Measurements from ENCODE around the gene EIF4G1. TPM values are rescaled to one million over a fixed set of nuclear protein-coding genes. Genes with fewer than 3 reads are reported as not detected.

The EIF4G1 gene
- total RNA-seq, 1 experiment from 2014 or later: 446 TPM

DNA sequence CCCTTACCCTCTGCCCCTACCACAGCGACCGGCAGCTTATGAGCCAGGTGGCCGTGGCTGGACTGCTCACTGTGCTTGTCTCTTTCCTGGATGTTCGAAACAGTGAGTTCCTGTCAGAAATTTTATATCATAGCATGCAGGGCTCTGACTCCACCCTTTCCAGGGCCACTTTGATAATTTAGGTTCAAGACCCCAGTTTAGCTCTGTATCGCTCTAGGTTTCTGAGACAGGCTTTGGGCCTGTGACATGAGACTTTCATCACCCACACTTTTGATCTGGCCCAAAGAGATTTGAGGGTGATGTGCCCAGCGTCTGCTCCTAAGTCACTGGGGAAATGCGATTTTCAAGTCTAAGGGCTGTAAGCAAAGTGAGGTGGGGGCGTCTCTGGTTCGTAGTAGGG, 6.5 kb upstream of the EIF4G1 start:
- no peak for DNase-seq (ENCODE audit: low spot score)

DNA sequence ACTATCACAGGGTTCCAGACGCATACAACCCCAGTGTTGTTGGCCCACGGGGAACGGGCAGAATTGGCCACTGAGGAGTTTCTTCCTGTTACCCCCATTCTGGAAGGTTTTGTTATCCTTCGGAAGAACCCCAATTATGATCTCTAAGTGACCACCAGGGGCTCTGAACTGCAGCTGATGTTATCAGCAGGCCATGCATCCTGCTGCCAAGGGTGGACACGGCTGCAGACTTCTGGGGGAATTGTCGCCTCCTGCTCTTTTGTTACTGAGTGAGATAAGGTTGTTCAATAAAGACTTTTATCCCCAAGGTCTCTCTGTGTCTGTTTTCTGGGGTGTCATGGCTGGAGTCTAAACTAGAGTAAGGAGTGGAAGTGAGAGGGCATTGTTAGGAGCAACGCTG, 5.7 kb upstream of the EIF4G1 start:
- DNase-seq (ENCODE audit: low spot score): no peak

DNA sequence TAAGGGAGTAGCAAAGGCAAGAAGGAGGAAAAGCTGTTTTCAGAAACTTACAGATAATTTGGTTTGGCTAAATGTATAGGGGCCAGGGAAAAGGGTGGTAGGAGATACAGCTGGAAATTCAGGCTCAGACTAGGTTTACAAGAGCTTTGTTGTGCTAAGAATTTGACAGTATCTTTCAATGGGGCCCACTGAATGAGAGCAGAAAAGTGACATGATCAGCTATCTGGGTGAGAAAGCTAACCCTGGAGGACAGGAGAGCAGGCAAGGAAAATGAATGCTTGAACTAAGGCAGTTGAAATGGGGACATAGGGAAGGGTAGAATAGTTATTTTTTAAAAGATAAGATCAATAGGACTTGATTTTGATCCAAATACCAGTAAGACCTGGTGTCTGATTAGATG, 2.8 kb upstream of the EIF4G1 start:
- DNase-seq (ENCODE audit: low spot score): no peak

- no peak for DNase-seq (ENCODE audit: low spot score)
Observed at GRCh38 chr3:184314700-184315542, 515 bp downstream of the EIF4G1 start.

DNA sequence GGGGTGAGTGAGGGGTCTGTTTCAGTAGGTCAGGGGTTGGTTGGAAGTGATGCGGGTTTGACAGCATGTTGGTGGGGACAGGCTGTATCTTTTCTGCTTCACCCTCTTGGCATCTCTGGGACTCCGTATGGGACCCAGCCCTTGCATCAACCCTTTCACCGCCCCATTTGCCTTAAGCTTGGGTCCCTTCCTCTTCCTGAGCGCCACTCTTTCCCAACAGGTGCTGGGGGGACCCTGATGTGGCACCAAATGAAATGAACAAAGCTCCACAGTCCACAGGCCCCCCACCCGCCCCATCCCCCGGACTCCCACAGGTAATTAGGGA, 1.1 kb downstream of the EIF4G1 start:
- no peak for DNase-seq (ENCODE audit: low spot score)

DNA sequence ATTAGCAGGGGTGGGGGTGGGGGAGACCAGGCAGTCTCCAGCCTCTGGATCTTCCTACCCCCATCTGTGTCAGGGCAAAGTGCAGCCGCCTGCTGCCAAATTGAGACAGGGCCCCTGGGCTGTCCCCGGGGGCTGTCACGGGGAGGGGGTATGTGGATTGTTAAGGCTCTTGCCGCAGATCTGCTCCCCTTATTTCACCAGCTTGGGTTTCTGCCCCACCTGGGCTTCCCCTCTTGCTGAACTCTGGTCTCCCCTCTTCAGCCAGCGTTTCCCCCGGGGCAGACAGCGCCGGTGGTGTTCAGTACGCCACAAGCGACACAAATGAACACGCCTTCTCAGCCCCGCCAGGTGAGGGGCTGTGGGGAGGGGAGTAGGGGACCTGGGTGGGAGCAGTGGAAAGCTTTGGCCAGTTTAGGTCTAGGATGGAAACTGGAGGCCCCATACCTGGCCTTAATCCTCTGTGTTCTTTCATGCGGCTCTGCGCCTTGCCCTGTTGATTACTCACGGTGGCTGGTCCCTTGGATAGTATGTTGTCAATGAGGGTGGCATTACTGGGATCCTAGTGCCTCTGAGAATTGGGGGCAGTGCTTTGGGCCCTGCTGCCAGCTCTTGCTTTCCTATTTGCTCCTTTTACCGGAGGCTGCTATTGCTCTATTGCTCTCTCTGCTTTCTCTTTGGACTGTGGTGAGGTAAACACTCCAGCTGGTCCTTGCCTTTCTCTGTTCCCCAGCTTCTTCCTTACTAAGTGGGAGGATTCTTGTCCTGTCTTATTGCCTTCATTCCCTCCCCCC, 1.7 kb downstream of the EIF4G1 start:
- no peak for DNase-seq (ENCODE audit: low spot score)

- no peak for DNase-seq (ENCODE audit: low spot score)
Observed at GRCh38 chr3:184316792-184317191, 2.4 kb downstream of the EIF4G1 start.

DNA sequence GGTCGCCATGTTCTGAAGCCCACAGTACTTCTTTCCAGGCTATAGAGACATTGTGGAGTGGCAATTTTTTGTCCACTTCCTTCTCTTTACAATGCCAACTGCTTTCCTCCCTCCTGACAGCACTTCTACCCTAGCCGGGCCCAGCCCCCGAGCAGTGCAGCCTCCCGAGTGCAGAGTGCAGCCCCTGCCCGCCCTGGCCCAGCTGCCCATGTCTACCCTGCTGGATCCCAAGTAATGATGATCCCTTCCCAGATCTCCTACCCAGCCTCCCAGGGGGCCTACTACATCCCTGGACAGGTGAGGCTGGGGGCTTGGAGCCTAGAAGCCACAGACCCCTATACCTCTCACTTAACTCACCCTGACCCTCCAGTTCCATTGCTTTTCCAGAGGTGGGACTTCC, 2.8 kb downstream of the EIF4G1 start:
- DNase-seq (ENCODE audit: low spot score): no peak

GRCh38 chr3:184320104-184320445, 5.7 kb downstream of the EIF4G1 start:
- peak; percentile 97 for DNase-seq (ENCODE audit: low spot score)

DNA sequence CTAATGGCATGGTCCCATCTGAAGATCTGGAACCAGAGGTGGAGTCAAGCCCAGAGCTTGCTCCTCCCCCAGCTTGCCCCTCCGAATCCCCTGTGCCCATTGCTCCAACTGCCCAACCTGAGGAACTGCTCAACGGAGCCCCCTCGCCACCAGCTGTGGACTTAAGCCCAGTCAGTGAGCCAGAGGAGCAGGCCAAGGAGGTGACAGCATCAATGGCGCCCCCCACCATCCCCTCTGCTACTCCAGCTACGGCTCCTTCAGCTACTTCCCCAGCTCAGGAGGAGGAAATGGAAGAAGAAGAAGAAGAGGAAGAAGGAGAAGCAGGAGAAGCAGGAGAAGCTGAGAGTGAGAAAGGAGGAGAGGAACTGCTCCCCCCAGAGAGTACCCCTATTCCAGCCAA, 7.3 kb downstream of the EIF4G1 start:
- no peak for DNase-seq (ENCODE audit: low spot score)

GRCh38 chr3:184322731-184323487, 8.5 kb downstream of the EIF4G1 start:
- DNase-seq (ENCODE audit: low spot score): no peak

DNA sequence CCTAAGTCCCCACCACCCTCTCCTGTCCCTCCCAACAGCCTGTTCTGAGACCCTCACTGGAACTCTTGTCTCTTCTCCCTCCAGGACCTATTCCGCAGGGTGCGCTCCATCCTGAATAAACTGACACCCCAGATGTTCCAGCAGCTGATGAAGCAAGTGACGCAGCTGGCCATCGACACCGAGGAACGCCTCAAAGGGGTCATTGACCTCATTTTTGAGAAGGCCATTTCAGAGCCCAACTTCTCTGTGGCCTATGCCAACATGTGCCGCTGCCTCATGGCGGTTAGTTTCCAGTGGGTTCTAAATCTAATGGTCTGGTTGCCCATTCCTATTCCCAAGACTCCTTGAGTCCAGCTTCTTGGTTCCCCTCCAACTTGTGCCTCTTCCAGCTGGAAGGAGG, 9.3 kb downstream of the EIF4G1 start:
- DNase-seq (ENCODE audit: low spot score): no peak

- no peak for DNase-seq (ENCODE audit: low spot score)
Observed at GRCh38 chr3:184325269-184325668, 10.9 kb downstream of the EIF4G1 start.

GRCh38 chr3:184325715-184326369, 11.4 kb downstream of the EIF4G1 start:
- DNase-seq (ENCODE audit: low spot score): no peak

- no peak for DNase-seq (ENCODE audit: low spot score)
Observed at GRCh38 chr3:184327171-184327570, 12.8 kb downstream of the EIF4G1 start.

DNA sequence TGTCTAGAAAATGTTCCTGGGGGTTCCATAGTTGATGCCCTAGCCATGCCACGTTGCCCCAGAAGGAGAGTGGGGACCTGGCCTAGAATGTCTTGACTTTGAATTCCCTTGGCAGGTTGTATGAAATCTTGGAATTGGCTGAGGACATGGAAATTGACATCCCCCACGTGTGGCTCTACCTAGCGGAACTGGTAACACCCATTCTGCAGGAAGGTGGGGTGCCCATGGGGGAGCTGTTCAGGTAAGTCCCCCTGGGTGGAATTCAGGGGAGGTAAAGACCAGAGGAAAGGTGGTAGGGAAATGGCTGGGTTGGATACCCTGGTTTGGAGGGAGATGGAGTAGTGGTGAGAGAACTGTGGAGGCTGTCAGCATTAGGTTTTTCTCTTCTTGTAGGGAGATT, 14.1 kb downstream of the EIF4G1 start:
- DNase-seq (ENCODE audit: low spot score): no peak

GRCh38 chr3:184332370-184333090, 18.1 kb downstream of the EIF4G1 start:
- peak; percentile 92 for DNase-seq (ENCODE audit: low spot score)

DNA sequence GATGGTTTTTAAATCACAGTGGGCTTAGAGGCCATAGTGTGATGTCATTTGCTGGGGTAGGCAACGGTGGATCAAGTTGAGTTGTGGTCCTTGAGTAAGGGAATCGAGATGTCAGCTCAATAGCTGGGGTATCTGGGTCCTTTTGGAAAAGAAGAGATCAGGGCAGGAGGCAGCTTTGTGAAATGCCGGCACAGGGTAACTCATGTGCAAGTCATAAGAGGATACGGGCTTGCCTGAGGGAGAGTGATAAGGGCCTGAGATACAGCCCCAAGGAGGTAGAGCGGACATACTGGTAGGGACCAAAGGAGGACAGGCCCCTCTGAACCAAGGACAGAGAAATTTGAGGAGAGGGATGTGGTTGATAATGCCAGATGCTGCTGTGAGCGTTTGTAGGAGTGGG, 18.8 kb downstream of the EIF4G1 start:
- DNase-seq (ENCODE audit: low spot score): no peak

DNA sequence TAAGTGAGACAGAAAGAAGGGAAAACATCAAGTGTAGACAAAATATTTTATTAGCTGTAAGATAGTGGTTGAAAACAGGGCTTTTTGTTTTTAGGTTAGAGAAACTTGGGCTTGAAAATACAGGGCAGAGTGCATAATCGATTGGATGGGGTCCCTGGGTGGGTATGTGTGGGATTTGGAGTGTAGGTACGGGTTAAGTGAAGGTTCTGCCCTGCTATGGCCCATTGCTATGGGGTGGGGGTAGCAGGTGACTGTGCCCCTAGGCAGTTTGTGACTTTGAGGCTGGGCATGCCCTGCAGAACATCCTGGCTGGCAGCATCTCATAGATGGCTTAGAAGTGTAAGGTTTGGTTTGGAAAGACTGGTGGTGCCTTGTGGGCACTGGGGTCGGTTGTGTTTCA, 19.3 kb downstream of the EIF4G1 start:
- DNase-seq (ENCODE audit: low spot score): no peak

- peak; percentile 95 for DNase-seq (ENCODE audit: low spot score)
Observed at GRCh38 chr3:184334470-184335158, 20.2 kb downstream of the EIF4G1 start.

GRCh38 chr3:184335291-184335660, 20.9 kb downstream of the EIF4G1 start:
- no peak for DNase-seq (ENCODE audit: low spot score)

Data from A172 (cell line).